ENCODE data around the gene ACOX3. TPM values are rescaled to one million over a fixed set of nuclear protein-coding genes. Genes with fewer than 3 reads are reported as not detected.
"Not testable (repeated sequence)": the region's sequence is repeated elsewhere in the genome, so short reads cannot be mapped to it uniquely, and the experiment has no call there.

ACOX3 gene
- total RNA-seq = 30.4 TPM
- long read RNA-seq, transcript ACOX3-203 (18 exons, 2,253 nt) = major isoform, 12 of 40 reads
- long read RNA-seq, partial matches to known transcripts = 9 of 40 reads
- long read RNA-seq, other reads (novel, unspliced or antisense) = 18 of 40 reads

DNA sequence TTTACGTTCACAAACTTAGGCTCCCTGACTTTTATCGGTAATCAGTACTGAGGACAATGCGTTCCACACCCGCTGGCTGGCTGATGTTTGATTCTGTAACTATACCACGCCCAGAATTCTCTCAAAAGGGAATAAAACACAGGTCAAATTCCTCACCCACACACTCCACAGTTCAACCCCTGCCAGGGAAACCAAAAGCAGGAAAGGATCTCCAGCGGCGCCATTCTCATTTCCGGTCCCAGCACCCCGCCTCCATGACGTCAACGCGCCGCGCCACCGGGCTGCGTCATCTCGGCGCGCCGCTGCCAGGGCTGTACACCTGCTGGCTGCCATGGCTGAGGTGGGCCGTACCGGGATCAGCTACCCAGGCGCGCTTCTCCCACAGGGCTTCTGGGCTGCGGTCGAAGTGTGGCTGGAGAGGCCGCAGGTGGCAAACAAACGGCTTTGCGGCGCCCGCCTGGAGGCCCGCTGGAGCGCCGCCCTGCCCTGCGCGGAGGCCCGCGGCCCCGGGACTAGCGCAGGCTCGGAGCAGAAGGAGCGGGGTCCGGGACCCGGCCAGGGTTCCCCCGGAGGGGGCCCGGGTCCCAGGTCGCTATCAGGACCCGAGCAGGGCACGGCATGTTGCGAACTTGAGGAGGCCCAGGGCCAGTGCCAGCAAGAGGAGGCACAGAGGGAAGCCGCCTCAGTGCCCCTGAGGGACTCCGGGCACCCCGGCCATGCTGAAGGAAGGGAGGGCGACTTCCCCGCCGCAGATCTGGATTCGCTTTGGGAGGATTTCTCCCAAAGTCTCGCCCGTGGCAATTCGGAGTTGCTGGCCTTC lies at the start of gene ACOX3, which contains the start of gene TRMT44:
Gene ACOX3, minus strand, starts transcription at position 232 of the 820 bp plus-strand sequence. CDS start 24,202 bp downstream, outside the sequence.
Gene TRMT44, plus strand, starts transcription at position 286 of the 820 bp plus-strand sequence. Its CDS starts 46 bp downstream, at position 332.
- ATAC-seq = peak; percentile 95 to 97
- H3K36me3 ChIP-seq = peaks cover 11% of the 10 kb centered on the region
- intact Hi-C loops (cut with DNase I) = no loop called here
- H3K27ac ChIP-seq = peak within 1 kb of the TSS; percentile 98
- peak within 1 kb of the TSS; percentile 100 for H3K4me3 ChIP-seq
- H3K9me3 ChIP-seq = no peaks in the 10 kb centered on the region
- H3K27me3 ChIP-seq (ENCODE audit: low read depth) = no peaks in the 10 kb centered on the region
- TF ChIP-seq, protein P1, sequence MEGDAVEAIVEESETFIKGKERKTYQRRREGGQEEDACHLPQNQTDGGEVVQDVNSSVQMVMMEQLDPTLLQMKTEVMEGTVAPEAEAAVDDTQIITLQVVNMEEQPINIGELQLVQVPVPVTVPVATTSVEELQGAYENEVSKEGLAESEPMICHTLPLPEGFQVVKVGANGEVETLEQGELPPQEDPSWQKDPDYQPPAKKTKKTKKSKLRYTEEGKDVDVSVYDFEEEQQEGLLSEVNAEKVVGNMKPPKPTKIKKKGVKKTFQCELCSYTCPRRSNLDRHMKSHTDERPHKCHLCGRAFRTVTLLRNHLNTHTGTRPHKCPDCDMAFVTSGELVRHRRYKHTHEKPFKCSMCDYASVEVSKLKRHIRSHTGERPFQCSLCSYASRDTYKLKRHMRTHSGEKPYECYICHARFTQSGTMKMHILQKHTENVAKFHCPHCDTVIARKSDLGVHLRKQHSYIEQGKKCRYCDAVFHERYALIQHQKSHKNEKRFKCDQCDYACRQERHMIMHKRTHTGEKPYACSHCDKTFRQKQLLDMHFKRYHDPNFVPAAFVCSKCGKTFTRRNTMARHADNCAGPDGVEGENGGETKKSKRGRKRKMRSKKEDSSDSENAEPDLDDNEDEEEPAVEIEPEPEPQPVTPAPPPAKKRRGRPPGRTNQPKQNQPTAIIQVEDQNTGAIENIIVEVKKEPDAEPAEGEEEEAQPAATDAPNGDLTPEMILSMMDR (IDR thresholded peaks at IDR 0.05) = no peak
- peak; percentile 93 for DNase-seq
- peaks cover 70% of the 10 kb centered on the region for H3K4me1 ChIP-seq

DNA sequence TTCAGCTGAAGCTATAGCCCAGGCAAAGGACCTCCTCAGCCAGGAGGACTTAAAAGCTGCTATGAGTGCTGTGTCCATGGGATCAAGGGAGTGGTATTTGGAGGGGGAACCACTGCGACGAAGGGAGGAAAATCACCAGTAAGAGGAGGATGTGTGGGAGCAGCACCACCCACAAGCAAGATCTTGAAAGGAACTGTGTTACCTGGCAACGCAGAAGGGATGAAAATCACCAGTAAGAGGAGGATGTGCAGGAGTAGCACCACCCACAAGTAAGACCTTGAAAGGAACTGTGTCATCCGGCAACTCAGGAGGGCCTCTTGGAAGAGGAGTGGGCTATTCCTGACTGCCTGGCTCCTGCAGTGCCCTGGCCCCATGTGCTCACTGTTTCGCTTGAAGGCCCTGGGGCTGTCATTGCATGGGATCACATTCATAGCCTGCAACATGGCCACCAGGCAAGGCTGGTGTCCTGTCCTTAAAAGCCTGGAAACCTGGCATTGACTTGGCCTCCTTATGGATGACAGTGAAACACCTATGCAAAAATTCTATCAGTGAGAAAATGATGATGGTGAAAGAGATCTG lies 48.4 kb upstream of the ACOX3 start:
- Histone ChIP-seq H3K27me3 (ENCODE audit: low read depth) (no peaks in the 10 kb centered on the region), H3K36me3 (no peaks in the 10 kb centered on the region), H3K27ac (no peak overlapping the region), H3K4me1 (no peaks in the 10 kb centered on the region), H3K9me3 (no peaks in the 10 kb centered on the region), H3K4me3 (no peak overlapping the region)
- ATAC-seq (no peak), DNase-seq (no peak)
- intact Hi-C loops (cut with DNase I) = no loop called here
- TF ChIP-seq, protein P1 (IDR thresholded peaks at IDR 0.05) = no peak

DNA sequence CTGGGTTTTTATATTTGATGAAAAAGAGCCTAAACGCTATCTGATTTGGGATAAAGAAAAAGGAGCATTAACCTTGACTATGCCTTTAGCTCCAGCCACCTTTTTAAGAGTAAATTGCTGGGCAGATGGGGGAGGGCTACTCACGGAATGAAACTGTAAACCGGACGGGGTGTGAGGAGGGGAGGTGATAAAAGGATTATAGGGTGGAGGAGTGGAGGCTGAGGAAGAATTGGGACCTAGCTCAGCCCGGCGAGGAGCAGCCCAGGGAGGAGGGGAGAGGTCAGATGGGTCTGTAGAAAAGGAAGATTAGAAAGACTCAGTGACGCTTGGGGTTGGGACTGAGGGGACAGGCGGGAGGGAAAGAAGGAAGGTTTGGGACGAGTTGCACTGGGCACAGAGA lies 46.1 kb upstream of the ACOX3 start:
- H3K27ac ChIP-seq; H3K27me3 ChIP-seq (ENCODE audit: low read depth); ATAC-seq; intact Hi-C loops (cut with DNase I); H3K4me1 ChIP-seq; H3K9me3 ChIP-seq; H3K36me3 ChIP-seq; DNase-seq; H3K4me3 ChIP-seq: not testable (repeated sequence)

DNA sequence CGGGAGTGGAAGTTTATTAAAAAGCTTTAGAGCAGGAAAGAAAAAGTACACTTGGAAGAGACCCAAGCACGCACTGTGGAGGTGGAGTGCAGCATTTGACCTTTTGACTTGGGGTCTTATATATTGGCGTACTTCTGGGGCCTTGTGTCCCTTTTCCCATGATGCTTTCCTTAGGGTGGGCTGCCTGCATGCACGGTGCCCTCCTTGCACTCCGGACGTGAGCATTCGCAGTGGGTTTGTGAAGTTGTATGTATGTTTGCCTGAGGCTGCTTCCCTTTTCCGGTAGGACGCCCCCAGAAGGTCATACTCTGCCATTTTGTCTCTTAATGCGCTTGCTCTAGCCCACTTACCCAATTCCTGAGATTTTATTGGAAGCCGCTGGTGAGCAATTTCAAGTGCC lies 39.7 kb upstream of the ACOX3 start:
- no peaks in the 10 kb centered on the region for H3K9me3 ChIP-seq
- no peak overlapping the region for H3K27ac ChIP-seq
- H3K27me3 ChIP-seq (ENCODE audit: low read depth) = no peaks in the 10 kb centered on the region
- DNase-seq = no peak
- intact Hi-C loops (cut with DNase I) = no loop called here
- no peak for ATAC-seq
- H3K4me1 ChIP-seq = no peaks in the 10 kb centered on the region
- TF ChIP-seq, protein P1 (IDR thresholded peaks at IDR 0.05) = no peak
- peaks cover 25% of the 10 kb centered on the region for H3K36me3 ChIP-seq
- no peak overlapping the region for H3K4me3 ChIP-seq

DNA sequence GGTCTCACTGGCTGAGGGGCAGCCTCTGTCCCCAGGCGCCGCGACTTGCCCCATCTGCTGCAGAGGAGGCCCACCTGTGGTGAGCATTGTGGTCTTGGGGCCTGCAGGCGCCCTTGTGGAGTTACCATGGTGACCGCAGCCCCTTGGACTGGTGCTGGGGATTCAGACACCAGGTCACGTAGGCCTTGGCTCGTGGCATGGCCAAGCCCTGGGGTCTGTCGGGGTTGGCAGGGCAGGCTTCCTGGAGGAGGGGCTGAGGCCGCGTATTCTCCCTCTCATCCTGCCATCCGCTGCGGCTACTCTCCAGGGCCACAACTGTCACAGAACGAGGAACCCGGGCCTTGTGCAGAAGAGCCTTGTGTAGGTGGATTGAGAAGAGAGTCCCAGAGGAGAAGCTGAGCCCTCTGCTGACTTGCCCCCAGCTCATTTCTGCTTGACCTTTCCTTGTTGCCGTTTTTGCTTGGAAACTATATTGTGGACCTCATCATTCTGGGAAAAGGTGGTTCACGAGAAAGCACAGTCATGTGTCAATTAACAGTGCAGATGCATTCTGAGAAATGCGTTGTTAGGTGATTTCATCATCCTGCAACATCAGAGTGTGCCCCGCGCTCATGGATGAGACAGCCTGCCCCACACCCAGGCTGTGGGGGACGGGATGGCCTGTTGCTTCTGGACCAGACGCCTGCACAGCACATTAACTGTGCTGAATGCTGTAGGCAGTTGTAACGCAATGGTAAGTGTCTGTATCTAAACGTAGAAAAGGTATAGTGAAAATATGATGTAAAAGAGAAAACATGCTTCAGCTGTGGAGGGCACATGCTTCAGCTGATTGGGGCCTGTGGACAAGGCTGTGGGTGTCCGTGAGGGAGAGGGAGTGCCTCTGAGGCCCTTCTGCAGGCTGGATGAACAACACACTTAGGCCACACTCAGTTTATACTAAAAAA lies 38.5 kb upstream of the ACOX3 start:
- Histone ChIP-seq H3K9me3 (no peaks in the 10 kb centered on the region), H3K36me3 (peaks cover 26% of the 10 kb centered on the region), H3K4me1 (peaks cover 1% of the 10 kb centered on the region), H3K27ac (no peak overlapping the region), H3K4me3 (no peak overlapping the region), H3K27me3 (ENCODE audit: low read depth) (no peaks in the 10 kb centered on the region)
- DNase-seq (no peak), ATAC-seq (no peak)
- TF ChIP-seq, protein P1 (IDR thresholded peaks at IDR 0.05) = no peak
- intact Hi-C loops (cut with DNase I) = no loop called here
